HL-60/S4 treated with phorbol 12-myristate 13-acetate at 8.2 ng/mL for 4 days and 3 days (cell line): ENCODE data around the gene ATP8A2.
"Not testable (repeated sequence)": the region's sequence is repeated elsewhere in the genome, so short reads cannot be mapped to it uniquely, and the experiment has no call there.

Experiments used
- in situ Hi-C: fragments of 300-500 bp; cut with MboI; formaldehyde crosslinking; loops from 2 replicates; pipeline ENCODE4 v1.15.0; 2022; ENCODE audit warnings: low sequenced_read_pairs

ATP8A2 gene

GRCh38 chr13:25529425-25529824 lies 157.7 kb downstream of the ATP8A2 start:
- in situ Hi-C loops: no loop called here

DNA sequence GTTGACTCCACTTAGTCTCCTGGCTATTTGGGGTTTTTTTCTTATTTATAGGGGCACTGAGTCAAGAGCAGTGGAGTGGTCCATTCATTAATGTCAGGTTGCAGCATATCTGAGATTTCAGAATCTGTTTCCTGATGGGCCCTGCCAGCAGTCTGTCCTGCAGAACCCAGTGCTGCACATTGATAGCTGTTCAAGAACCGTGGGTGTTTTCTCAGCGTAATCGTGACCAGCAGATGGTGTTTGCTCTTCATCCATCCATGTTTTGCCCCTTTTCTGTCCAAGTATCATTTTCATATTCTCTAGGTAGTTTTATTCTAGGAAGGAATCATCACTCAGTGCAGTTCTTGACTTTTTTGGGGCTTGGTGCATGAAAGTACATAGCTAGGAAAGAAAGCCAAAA lies 166.5 kb downstream of the ATP8A2 start:
- in situ Hi-C loops: no loop called here

DNA sequence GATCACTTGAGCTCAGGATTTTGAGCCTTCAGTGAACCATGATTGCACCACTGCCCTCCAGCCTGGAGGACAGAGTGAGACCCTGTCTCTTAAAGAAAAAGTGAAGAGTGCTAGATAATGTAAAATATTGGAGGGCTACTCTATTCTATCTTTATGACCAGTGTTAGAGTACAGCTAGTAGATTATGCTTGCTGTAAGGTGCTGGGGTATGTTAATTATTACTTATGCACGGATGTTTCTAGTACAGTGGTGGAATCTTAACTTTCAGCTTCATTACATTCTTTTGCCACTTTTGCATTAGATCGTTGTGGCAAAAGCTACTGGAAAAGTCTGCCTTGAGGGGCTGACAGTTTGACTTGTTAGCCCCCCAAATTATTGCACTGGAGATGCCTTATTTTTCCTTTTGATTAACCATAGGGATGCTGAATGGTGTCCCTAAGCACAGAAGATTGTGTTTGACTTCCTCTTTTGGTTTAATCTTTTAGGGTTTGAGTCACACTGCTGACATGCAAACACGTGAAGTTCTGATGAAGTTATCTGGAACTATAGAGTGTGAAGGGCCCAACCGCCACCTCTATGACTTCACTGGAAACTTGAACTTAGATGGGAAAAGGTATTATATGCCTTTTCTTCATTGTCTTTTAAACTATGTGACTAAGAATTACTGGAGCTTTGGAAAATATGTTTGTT lies 169.8 kb downstream of the ATP8A2 start:
- in situ Hi-C loops: no loop called here

- in situ Hi-C loops: not testable (repeated sequence)
These were observed 177.2 kb downstream of the ATP8A2 start for GRCh38 chr13:25548991-25549390.

DNA sequence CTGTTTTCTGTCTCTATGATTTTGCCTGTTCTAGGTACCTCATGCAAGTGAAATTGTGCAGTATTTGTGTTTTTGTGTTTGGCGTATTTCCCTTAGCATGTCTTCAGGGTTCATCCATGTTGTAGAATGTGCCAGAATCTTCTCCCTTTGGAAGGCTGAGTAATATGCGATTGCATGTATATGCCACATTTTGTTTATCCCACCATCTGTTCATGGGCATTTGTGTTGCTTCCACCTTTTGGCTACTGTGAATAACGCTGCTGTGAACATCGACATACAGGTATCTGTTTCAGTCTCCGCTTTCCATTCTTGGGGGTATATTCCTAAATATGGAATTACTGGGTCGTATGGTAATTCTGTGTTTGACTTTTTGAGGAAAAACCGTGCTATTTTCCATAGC lies 190.0 kb downstream of the ATP8A2 start:
- in situ Hi-C loops: no loop called here

DNA sequence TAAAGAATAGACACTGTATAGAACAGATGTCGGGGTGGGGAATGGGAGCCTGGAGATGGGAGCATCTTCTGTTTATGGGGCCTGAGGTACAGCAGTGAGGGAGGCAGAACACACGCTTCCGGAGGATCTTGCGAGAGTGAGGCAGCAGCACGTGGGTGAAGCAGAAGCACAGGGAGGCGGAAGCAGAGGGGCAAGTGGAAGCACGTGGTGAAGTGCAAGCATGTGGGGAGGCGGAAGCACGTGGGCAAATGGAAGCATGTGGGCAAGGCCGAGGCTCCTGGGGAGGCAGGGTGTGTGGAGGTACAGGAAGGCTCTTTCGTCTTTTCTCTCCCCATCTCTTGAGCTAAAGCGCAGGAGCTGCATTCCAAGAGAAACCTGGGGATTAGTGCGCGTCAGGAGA lies 198.4 kb downstream of the ATP8A2 start:
- in situ Hi-C loops: no loop called here

DNA sequence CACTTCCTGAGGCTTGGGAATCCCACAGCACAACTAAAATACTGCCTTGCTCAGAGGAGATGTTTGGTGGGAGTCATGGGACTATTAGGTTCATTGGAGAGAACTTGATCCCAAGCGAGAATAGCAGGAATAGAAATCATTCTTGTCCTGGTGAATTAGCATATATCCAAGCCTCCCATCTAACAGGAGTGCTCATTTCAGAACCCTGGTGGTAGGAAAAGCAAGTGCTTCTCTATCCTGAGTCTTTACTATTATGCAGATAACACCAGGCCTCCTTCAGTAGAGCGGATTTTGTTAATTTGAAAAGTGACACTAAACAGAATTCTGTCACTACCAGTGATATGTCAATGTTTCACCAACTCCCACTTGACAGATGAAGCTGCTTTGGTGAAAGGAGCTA lies 199.5 kb downstream of the ATP8A2 start:
- in situ Hi-C loops: no loop called here

GRCh38 chr13:25572171-25572570 lies 200.4 kb downstream of the ATP8A2 start:
- in situ Hi-C loops: not testable (repeated sequence)

GRCh38 chr13:25574437-25575411 lies 202.9 kb downstream of the ATP8A2 start:
- in situ Hi-C loops: no loop called here

- in situ Hi-C loops: no loop called here
These were observed 203.8 kb downstream of the ATP8A2 start for GRCh38 chr13:25575562-25575961.

DNA sequence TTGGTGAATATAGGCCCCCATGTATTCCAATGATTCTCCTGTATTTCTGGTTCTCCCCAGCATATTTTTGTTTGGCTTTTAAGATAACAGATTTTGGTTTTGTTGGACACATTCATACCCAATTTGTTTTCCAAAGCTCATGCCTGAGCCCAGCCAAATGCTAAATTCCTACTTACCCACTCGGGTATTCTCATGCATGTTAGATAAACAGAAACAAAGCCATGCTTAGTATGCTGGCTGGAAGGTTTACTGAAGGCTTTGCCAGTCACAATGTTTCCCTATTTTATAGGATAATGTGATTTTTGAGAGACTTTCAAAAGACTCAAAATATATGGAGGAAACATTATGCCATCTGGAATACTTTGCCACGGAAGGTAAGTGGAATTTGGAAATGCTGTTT lies 206.8 kb downstream of the ATP8A2 start:
- in situ Hi-C loops: no loop called here

DNA sequence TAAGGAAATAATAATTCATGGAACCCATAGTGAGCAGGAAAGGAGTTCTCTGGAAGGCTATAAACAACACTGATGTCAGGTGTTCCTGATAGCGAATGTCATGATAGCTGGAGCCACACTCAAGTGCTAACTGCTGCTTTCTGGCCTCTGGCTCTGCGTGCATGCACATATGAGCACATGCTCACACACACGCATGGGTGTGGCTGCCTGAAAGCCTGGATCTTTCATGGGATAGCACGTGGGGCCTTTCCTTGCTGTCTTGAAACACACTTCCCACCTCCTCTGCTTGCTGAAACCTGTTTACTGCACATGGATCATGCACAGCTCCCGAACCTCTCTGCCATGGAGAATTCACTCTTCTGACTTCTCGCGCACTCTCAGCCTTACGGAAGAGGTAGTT lies 207.4 kb downstream of the ATP8A2 start:
- in situ Hi-C loops: no loop called here

- in situ Hi-C loops: no loop called here
These were observed 209.6 kb downstream of the ATP8A2 start for GRCh38 chr13:25581351-25581750.

- in situ Hi-C loops: no loop called here
These were observed 212.3 kb downstream of the ATP8A2 start for GRCh38 chr13:25584087-25584486.

GRCh38 chr13:25585000-25585399 lies 213.2 kb downstream of the ATP8A2 start:
- in situ Hi-C loops: no loop called here

DNA sequence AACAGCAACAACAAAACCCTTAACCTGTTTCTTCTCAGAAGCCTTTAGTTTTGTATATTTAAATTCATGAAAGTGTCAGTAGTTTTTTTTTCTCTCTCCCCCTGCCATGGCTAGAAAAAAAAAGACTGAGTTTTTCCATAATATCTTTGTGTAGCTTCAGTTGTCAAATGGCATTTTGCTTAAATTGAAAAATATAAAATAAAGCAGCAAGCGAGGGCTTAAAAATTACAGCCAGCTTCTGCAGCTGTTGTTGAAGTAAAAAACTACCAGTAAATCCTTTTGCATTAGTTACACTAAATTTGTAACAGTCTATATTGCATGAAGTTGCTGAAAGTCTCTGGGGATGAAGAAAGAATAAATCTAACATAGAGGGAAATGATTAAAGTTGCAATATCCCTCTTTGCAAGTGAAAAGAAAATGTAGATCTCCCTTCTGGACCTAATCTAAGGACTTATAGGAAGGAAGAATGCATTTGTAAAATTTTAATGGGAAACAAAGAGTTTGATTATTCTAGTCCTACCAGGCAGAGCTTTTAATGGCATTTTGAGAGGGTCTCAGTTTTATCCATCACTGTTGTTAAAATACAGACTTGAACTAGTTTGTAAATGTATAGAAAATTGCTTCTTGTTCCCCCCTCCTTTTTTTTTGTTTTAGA lies 215.7 kb downstream of the ATP8A2 start:
- in situ Hi-C loops: no loop called here

DNA sequence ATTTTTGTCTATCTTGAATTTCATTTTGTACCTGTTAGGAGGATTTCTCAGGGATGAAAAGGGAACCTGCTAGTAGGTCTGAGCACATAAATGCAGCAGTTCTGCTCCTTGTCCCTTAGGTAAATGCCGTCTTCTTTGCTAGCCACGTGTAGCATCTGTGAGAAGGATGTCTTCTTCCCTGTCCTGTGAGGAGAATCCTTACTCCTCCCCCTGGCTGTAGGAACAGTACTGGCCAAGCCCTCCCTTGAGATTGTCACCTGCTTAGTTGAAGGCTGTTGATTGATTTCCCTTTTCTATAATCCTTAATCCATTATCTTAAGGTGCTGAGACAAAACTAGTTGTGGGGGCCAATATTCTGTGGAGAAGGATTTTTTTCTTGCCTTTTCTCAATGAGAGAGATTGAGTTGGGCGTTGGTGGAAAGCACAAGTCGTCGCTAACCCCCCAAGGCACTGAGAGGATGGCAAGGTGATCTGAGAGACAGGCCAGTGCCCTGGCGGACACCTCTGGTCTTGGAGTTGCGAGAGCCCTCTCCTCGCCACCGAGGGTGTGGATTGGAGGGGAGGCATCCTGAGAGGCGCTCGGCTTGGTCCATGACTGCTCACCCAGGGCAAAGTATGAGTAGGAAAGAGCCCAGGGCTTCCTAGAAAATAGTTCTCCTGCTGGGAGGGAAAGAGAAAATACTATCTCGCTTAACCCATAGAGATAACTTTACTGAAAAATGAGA lies 216.7 kb downstream of the ATP8A2 start:
- in situ Hi-C loops: no loop called here

- in situ Hi-C loops: no loop called here
These were observed 226.6 kb downstream of the ATP8A2 start for GRCh38 chr13:25598421-25598820.

- in situ Hi-C loops: no loop called here
These were observed 230.4 kb downstream of the ATP8A2 start for GRCh38 chr13:25602176-25602575.

GRCh38 chr13:25604106-25604505 lies 232.3 kb downstream of the ATP8A2 start:
- in situ Hi-C loops: no loop called here

- in situ Hi-C loops: no loop called here
These were observed 235.3 kb downstream of the ATP8A2 start for GRCh38 chr13:25607096-25607495.
